ENCODE results near the gene COX11. TPM values are rescaled to one million over a fixed set of nuclear protein-coding genes. Genes with fewer than 3 reads are reported as not detected.
A peak's percentile ranks its signal among the peaks of the same experiment; 100 is the strongest.

COX11 gene
- total RNA-seq, 1 donor from 2014 or later: 72.6 TPM

GRCh38 chr17:54992797-54993639 lies 24.6 kb upstream of the COX11 start:
- no peak overlapping the region for H3K4me3 Mint-ChIP-seq (ENCODE audit: low read depth)
- no peak overlapping the region for H3K27ac Mint-ChIP-seq
- peak; percentile 77 for TF ChIP-seq CTCF (IDR thresholded peaks at IDR 0.05; ENCODE audit: unreplicated experiment)
- peaks cover 3% of the 10 kb centered on the region for H3K36me3 Mint-ChIP-seq (ENCODE audit: insufficient read depth)
- H3K27me3 Mint-ChIP-seq: no peaks in the 10 kb centered on the region
- no peaks in the 10 kb centered on the region for H3K9me3 Mint-ChIP-seq (ENCODE audit: low read depth)
- H3K4me1 Mint-ChIP-seq (ENCODE audit: low read depth): no peaks in the 10 kb centered on the region
- DNase-seq (ENCODE audit: low spot score, unreplicated experiment): no peak

- no peak overlapping the region for H3K4me3 Mint-ChIP-seq (ENCODE audit: low read depth)
- H3K4me1 Mint-ChIP-seq (ENCODE audit: low read depth): no peaks in the 10 kb centered on the region
- TF ChIP-seq CTCF (IDR thresholded peaks at IDR 0.05; ENCODE audit: unreplicated experiment): no peak
- H3K27ac Mint-ChIP-seq: no peak overlapping the region
- peaks cover 5% of the 10 kb centered on the region for H3K36me3 Mint-ChIP-seq (ENCODE audit: insufficient read depth)
- no peak for DNase-seq (ENCODE audit: low spot score, unreplicated experiment)
- H3K9me3 Mint-ChIP-seq (ENCODE audit: low read depth): no peaks in the 10 kb centered on the region
- H3K27me3 Mint-ChIP-seq: no peaks in the 10 kb centered on the region
Measured at GRCh38 chr17:54991567-54991966, 23.1 kb upstream of the COX11 start.

GRCh38 chr17:54990118-54990517 lies 21.7 kb upstream of the COX11 start:
- H3K4me1 Mint-ChIP-seq (ENCODE audit: low read depth): no peaks in the 10 kb centered on the region
- no peaks in the 10 kb centered on the region for H3K9me3 Mint-ChIP-seq (ENCODE audit: low read depth)
- H3K4me3 Mint-ChIP-seq (ENCODE audit: low read depth): no peak overlapping the region
- no peak overlapping the region for H3K27ac Mint-ChIP-seq
- H3K27me3 Mint-ChIP-seq: no peaks in the 10 kb centered on the region
- peaks cover 7% of the 10 kb centered on the region for H3K36me3 Mint-ChIP-seq (ENCODE audit: insufficient read depth)
- no peak for TF ChIP-seq CTCF (IDR thresholded peaks at IDR 0.05; ENCODE audit: unreplicated experiment)
- no peak for DNase-seq (ENCODE audit: low spot score, unreplicated experiment)

GRCh38 chr17:54985476-54985875 lies 17.0 kb upstream of the COX11 start:
- peaks cover 6% of the 10 kb centered on the region for H3K36me3 Mint-ChIP-seq (ENCODE audit: insufficient read depth)
- no peaks in the 10 kb centered on the region for H3K27me3 Mint-ChIP-seq
- H3K27ac Mint-ChIP-seq: no peak overlapping the region
- DNase-seq (ENCODE audit: low spot score, unreplicated experiment): no peak
- no peak overlapping the region for H3K4me3 Mint-ChIP-seq (ENCODE audit: low read depth)
- H3K9me3 Mint-ChIP-seq (ENCODE audit: low read depth): no peaks in the 10 kb centered on the region
- H3K4me1 Mint-ChIP-seq (ENCODE audit: low read depth): peaks cover 2% of the 10 kb centered on the region
- TF ChIP-seq CTCF (IDR thresholded peaks at IDR 0.05; ENCODE audit: unreplicated experiment): no peak

- H3K36me3 Mint-ChIP-seq (ENCODE audit: insufficient read depth): peaks cover 16% of the 10 kb centered on the region
- no peak overlapping the region for H3K27ac Mint-ChIP-seq
- no peaks in the 10 kb centered on the region for H3K27me3 Mint-ChIP-seq
- no peak overlapping the region for H3K4me3 Mint-ChIP-seq (ENCODE audit: low read depth)
- no peak for TF ChIP-seq CTCF (IDR thresholded peaks at IDR 0.05; ENCODE audit: unreplicated experiment)
- no peak for DNase-seq (ENCODE audit: low spot score, unreplicated experiment)
- H3K9me3 Mint-ChIP-seq (ENCODE audit: low read depth): peaks cover 11% of the 10 kb centered on the region
- H3K4me1 Mint-ChIP-seq (ENCODE audit: low read depth): peaks cover 2% of the 10 kb centered on the region
Measured at GRCh38 chr17:54983260-54983659, 14.8 kb upstream of the COX11 start.

Data from progenitor cell of endocrine pancreas (in vitro differentiated cells).